GM19468 (cell line): Measurements from ENCODE around the gene ADAMTS2.

Experiments
- ATAC-seq: cut with Tn5 transposase; IDR thresholded peaks from one replicate; pipeline ENCODE4 v1.9.1; 2021; ENCODE audit warnings: mild to moderate bottlenecking, moderate library complexity, moderate number of reproducible peaks; ENCODE audit not compliant: unreplicated experiment; ENCODE audit errors: extremely low read depth

ADAMTS2 gene

DNA sequence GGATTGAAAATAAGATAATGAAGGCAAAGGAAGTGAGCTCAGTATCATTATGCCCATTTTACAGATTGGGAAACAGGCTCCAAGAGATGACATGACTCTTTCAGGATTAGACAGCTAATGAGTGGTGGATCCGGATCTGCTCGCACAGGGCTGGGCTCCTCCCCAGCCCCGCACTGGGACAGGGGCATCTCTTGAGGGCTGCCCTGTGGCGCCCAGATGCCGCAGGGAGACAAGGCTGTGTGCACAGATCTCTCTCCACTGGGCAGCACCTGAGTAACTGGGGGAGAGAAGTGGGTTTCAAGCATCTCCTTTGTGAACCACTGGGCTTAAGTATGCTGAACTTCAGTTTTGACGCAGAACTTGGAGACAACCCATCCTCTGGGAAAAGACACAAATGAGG is 43.9 kb downstream of the ADAMTS2 start:
- no peak for ATAC-seq

DNA sequence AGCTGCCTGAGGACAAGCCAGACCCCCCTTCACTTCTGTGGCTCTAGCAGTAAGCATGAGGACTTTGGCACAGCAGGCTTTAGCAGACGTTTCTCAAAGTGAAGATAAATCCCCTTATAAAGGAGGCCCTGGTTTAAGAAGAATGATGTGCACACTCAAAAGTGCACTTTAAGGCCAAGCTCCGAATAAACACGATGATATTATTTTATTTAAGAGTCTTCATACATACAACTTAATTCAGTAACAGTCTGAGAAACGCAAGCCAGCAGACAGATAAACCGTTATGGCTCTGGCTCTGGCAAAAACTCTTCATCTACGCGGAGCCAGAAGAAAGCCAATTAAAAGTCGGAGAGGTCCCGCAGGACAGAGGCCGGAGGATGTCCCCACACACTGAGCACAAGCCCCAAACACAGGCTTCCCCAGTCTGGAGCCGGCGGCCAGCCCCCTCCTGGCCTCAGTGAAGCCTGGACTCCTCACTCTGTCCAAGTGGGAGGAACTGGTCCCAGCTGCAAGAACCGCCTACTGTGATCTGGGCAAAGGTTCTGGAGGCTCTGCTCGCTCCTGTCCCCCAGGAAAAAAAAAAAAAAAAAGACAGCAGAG is 44.6 kb downstream of the ADAMTS2 start:
- no peak for ATAC-seq

GRCh38 chr5:179298181-179298993 is 46.9 kb downstream of the ADAMTS2 start:
- no peak for ATAC-seq

DNA sequence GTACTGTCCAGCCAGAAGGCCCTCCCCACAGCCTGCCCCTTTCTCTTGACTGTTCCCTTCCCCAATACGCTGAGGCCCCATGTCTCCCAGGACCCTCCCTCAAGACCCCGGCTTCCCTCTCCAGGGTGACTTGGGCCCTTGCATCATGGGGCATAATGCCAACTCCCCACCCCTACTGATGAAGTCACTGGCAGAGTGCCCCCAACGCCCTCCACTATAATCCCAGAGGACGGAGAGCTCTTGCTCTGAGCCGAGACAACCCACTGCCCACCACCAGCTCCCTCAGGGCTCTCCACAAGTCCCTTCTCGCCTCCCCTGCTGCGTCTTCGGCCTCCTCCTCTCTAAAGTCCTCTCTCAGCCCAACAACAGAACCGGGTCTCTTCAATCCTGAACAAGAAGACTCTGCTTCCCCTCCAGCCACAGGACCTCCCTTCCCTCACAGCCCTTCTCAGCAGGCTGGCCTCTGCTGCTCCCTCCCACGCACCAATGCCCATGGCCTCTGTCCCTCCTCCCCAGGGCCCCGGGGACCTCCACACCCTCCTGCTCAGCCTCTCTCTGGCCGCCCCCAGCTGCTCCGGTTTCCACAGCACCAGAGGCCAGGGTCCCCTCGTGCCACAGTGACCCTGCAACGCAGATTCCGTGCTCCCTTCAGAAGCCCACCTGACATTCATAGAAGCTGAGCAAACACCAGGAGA is 47.6 kb downstream of the ADAMTS2 start:
- no peak for ATAC-seq

- no peak for ATAC-seq
These were observed 48.2 kb downstream of the ADAMTS2 start for GRCh38 chr5:179297026-179297425.

GRCh38 chr5:179296150-179296821 is 49.0 kb downstream of the ADAMTS2 start:
- ATAC-seq: no peak

GRCh38 chr5:179295778-179296149 is 49.5 kb downstream of the ADAMTS2 start:
- no peak for ATAC-seq

DNA sequence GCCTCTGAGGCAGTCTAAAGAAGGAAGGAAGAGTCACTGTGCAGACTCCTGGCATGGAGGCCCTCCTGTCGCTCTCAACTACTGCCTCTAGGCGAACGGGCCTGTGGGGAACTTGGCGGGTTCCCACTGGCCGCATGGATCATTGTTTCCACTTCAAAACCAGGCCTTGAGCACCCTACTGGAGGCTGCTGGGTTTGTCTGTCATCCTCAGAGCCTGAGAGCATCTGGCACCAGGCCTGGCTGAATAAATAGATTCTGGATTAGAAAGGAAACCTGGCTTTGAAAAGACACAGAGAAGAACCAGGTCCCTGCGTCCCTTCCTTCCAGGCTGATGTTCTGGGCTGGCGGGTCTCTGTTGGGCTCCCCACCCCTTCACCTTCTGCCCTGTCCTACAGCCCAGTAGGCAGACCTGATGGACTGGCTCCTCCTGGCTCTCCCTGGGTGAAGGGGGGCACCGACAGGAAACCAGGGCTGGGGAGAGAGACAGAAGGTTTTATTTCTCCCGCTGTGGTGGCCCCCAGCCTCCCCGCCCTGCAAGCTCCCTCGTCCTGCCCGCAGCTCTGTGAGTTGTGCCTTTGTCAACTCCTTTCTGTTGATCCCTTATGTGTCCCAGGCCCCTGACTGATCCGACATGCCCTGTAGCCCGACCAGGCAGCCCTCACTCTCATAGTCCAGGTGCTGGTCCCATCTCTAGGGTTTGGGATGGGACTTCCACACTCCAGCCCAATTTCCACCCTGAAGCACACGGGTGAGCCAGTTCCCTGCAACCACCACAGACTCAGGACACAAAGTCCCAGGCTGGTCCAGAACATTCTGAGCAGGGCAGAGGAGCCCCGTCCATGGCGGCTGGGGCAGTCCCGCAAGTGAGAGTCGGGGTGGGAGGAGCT is 50.1 kb downstream of the ADAMTS2 start:
- no peak for ATAC-seq

DNA sequence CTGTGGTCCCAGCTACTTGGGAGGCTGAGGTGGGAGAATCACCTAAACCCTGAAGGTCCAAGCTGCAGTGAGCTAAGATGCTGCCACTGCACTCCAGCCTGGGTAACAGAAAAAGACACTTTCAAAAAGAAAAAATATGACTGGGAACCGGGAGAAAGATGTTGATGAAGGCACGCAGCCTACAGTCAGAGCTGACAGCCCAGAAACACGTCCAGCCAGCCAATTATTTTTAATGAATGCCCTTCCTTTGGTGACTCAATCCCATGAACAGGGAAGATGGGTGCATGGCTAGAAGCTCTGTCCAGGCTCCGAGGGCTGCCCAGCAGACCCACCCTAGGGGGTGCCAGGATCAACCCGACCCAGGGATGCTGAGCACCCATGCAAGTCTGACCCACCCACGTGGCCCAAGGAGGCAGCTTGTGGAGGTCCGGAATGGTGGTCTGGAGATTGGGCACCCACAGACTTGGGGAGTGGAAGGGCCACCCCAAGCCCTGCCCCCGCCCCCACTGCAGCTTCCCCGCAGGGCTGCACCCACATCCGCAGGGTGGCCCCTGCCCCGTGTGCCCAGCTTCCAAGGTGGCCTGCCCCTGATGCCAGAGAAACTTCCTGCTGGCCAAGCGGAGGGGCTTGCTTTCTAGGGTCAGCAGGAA is 51.0 kb downstream of the ADAMTS2 start:
- no peak for ATAC-seq

- no peak for ATAC-seq
These were observed 52.3 kb downstream of the ADAMTS2 start for GRCh38 chr5:179292681-179293635.

- ATAC-seq: no peak
These were observed 53.1 kb downstream of the ADAMTS2 start for GRCh38 chr5:179292202-179292601.

- ATAC-seq: no peak
These were observed 54.4 kb downstream of the ADAMTS2 start for GRCh38 chr5:179290681-179291540.

DNA sequence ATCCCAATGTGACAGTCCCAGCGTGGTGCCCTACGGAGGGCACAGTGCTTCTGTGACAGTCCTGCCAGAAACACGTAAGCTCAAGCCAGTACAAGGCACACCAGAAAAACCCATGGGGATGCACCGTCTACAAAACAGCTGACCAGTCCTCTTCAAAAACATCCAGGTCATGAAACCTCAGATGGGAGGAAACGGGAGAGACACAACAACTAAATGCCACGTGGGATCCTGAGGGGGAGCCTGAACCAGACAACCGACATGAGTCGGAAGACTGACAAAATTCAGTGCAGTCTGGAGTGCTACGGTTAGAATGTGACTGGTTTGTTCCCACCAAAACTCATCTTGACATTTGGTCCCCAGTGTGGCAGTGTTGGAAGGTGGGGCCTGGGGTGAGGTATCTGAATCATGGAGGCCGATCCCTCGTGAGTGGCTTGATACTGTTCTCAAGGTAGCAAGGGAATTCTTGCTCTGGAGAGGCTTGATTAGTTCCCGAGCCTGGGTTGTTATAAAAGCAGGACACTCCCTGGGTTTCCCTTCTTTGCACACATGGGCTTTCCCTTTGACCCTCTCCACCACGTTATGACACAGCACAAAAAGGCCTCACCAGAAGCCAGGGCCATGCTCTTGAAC is 55.4 kb downstream of the ADAMTS2 start:
- no peak for ATAC-seq

- no peak for ATAC-seq
These were observed 56.5 kb downstream of the ADAMTS2 start for GRCh38 chr5:179288809-179289185.

DNA sequence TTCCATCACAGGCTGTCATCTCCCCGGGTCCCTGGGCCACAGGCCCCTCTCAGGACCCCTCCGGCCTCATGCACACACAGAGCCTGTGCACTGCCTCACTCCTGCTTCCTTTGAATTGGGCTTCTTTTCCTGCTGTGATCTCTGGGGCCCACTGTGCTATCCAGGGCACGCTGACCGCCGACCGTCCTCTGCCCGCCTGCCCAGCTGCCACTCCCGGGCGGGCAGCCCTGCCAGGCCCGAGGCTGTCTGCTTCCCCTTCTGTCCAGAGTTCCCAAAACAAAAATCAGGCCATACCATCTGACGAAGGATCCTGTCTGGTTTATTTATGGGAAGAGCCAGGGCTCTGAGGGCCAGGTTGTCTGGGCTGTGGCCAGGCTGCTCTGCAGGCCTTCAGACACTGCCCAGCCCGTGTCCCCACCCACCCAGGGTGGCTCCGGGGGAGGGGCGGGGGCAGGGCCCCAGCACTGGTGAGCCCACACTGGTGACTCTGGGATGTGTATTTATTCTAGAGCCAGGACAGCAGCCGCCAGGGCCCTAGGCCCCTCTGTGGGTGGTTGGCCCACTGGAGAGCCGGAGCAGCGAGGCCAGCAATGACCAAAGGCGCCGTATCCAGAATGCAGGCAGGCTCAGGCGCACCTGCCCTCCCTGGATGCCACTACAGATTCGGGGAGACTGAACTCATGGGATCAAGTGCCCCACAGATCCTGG is 57.0 kb downstream of the ADAMTS2 start:
- ATAC-seq: no peak

GRCh38 chr5:179287631-179288030 is 57.6 kb downstream of the ADAMTS2 start:
- no peak for ATAC-seq
